ENCODE data around the gene GANAB.
"Not testable (repeated sequence)": the region's sequence is repeated elsewhere in the genome, so short reads cannot be mapped to it uniquely, and the experiment has no call there.

The GANAB gene

GRCh38 chr11:62621027-62621566 is 25.3 kb downstream of the GANAB start:
- no peak for DNase-seq

DNA sequence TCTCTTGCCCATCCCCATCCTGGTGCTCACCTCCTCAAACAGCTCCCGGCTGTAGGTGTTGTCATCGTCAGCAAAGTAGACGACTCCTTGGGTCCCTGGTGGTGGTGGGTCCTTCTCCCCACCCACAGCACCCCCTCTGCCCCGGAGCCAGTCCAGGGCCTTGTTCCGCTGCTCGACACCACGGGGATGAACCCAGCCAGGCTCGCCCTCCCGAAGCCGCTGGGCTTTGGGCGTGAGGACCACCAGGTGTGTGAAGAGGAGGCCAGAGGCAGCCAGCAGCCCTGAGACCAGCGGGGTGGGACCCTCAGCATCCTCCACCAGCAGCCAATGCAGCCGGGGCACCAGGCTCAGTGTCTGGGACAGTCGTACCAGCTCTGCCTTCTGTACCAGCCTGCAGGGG is 29.5 kb downstream of the GANAB start:
- DNase-seq = not testable (repeated sequence)

DNA sequence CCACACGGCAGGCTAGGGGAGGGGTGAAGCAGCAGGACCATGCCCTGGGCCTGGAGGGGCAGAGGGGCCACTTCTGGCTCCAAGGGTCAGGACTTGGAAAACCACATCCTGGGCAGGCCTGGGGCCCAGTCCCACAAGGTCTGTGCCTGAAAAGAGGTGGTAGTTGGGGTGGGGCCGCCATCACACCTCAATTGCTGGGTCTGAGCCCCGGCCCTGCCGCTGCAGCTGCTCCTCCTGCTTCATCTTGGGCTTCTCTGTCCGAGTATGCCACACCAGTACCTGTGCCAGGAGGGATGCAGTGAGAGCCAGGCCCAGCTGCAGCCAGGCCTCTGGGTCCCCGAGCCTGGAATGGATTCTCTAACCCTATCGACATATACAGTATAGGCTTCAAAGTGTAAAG is 30.9 kb downstream of the GANAB start:
- no peak for DNase-seq

DNA sequence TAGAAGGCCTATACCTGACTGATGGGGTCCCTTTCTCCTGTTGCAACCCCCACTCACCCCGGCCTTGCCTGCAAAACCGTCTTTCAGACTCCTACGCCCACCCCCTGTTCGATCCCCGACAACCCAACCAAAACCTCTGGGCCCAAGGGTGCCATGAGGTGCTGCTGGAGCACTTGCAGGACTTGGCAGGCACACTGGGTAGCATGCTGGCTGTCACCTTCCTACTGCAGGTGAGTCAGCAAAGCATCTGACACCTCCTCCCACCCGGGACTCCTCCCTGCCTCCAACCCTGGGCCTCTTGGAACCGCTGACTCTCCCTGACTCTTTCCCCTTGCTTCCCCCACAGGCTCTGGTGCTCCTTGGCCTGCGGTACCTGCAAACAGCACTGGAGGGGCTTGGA is 32.1 kb downstream of the GANAB start:
- no peak for DNase-seq

- DNase-seq = no peak
Observed at GRCh38 chr11:62613291-62613778, 33.1 kb downstream of the GANAB start.

DNA sequence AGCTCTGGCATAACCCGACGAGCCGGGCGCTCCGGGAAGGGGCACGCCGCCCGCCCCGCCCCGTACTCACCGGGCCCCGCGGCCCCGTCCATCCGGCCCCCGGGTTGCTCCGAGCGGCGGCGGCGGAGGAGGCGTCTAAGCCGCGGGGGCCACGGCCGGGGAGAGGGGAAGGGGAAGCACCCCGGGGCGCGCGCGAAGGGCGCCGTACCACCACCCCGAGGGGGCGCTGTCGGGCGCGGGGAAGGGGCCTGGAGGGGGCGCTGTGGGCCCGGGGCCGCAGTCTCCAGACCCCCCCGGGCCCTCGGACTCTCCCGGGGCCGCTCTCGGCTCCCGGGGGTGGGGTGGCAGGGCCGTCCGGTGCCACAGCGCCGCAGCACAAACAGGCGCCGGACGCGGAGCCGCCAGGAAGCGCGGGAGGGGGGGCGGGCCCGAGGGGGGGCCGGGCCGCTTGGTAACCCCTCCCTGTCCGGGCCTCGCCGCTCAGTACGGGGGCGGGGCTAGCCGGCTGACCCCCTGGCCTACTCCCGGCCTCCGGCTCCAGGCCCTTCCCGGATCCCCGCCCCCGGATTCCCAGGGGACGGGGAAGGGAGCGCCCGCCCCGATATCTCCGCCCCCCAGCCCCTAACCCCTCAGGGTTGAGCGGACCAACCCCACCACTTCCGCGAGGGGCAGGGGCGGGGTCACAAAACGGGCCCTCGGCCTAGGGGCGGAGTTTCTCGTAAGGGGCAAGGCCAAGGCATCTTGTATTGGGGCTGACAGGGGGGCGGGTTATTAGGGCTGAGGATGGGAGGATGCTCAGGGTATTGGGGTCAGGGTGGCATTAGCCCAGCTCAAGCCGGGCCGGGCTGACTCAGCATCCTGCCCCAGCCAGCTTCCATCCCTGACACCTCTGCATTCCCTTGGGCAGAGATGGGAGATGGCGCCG is 33.8 kb downstream of the GANAB start, which contains the start of the genes EML3 and ROM1:
TSS of gene EML3 (minus strand) at position 410 of the 925 bp plus-strand sequence. CDS start at position 92, 318 bp downstream.
TSS of gene ROM1 (plus strand) at position 892 of the 925 bp plus-strand sequence. CDS start at position 917, 25 bp downstream.
- peak; percentile 74 to 85 (median 82) for DNase-seq

DNA sequence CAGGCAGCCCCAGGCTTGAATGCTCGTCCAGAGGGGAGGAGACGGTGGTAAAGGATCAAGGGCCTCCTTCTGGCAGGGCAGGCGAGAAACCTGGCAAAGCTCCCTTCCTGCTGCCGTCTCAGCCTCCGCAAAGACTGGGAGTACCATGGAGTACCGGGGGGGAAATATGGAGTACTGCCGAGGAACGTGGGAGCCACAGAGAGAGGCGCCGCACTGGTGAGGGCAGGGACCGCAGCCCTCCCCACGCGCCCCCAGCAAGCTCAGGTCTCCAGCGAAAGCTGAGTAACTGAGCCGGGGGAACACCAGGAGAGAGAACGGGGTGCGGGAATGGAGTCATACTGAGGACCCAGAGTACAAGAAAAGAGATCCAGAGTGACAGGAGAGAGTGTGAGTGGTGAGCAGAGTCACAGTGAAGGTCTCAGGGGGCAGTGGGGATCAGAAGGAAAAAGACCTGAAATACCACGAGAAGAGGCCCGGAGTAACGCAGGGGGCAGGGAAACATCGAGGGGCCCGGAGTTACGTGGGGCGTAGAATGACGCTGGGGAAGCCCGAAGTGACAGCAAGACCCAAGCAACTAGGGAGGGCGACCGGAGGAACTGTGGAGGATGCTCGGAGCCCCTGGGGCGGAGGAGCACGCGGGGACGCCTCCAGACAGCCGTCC is 34.6 kb downstream of the GANAB start:
- DNase-seq = peak; percentile 14 to 75 (median 69)

DNA sequence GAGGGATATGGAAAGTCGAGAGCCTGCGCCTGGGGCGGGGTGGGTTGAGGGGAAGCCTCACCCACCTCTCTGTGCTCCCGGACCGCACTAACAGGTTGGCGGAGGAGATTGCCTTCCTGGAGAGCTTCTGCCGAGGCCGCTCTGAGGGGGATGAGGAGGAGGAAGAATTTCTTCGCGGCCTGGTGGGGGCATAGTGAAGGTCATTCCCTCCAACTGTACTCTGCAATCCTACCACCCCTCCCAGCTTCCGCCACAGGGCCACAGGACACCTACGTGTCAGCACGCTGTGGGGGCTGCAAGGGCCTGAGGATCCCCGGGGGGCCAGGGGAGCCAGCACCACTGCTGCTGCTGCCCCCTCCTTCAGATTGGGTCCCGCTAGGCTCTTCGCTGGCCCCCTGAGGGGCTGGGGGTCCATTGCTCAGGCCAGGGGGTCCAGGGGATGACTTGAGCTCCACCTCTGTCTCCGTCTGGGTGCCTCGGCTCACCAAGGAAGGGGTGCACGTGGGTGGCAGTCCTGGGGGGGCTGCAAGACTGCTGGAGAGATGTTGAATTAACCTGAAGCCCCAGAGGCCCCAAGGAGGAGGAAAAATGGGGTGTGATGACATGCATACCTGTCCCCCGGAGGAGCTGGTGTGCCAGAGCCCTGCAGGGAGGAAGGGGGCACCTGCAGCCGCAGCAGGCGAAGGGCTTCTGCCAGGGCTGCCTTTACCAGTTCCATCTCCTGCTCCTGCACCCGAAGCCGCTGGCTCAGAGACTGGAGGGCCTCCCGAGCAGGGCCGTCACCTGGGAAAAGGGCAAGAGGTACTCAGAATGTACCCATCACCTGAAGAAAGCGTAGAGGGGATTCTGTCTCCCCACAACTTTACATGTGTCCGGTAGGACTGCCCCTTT is 35.4 kb downstream of the GANAB start:
- no peak for DNase-seq

DNA sequence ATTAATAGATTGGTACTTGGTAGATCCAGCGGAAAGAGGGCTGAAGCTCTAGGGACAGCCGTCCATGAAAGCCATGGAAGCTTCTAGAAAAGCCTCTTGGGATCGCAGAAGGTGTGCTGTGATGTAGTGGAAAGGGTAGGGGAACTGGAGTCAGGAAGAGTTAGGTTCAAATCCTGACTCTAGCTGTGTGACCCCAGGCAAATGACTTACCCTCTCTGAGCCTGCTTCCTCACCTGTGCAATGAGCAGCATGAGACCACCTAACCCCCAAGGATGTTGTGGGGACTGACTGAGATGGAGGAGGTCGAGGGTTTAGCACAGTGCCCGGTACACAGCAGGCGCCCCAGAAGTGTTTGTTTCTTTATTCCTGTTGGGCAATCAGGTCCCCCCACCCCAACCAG is 36.0 kb downstream of the GANAB start:
- DNase-seq = no peak

GRCh38 chr11:62608776-62609175 is 37.6 kb downstream of the GANAB start:
- DNase-seq = no peak

GRCh38 chr11:62607714-62608113 is 38.7 kb downstream of the GANAB start:
- peak in 1 of 3 experiments; percentile 43 for DNase-seq

GRCh38 chr11:62605902-62606301 is 40.5 kb downstream of the GANAB start:
- no peak for DNase-seq

DNA sequence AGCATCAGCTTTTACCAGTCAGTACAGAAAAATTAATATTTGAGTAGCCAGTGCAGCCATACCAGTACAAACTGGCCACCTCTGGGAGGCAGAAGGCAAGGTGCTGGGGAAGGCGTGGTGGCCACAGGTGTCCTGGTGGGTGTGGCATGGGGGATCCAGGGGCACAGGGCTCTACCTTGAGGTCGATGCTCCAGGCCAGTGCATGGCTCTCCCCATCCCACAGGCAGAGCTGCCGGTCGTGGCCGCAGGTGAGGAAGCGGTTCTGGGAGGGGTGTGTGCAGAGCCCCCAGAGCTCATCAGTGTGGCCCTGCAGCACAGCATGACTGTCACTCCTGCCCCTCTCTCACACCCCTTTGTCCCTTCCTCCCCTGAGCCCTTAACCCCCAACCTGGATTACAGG is 40.9 kb downstream of the GANAB start:
- DNase-seq = no peak

DNA sequence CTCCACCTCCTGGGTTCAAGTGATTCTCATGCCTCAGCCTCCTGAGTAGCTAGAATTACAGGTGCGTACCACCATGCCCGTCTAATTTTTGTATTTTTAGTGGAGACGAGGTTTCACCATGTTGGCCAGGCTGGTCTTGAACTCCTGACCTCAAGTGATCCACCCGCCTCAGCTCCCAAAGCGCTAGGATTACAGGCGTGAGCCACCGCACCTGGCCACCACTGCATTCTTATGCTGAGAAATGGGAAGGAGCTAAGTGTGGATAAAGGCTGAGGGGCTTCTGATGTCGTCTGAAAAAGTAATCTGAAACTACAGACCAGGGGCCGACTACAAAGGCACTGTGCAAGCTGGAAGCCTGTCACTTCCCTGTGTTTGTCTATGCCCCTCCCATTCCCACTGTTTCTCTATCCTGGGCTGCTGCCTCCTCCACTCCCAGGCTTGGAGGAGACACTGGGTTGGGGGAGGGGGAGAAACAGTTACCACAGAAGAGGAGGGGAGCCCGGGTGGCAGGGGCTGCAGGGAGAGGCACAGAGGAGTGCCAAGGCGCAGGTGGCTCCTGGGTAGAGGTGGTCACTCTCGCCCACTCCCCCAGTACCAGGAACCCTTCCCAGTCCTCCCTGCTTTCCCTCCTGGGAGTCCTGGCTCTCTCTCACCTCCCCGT is 41.8 kb downstream of the GANAB start:
- DNase-seq = no peak

DNA sequence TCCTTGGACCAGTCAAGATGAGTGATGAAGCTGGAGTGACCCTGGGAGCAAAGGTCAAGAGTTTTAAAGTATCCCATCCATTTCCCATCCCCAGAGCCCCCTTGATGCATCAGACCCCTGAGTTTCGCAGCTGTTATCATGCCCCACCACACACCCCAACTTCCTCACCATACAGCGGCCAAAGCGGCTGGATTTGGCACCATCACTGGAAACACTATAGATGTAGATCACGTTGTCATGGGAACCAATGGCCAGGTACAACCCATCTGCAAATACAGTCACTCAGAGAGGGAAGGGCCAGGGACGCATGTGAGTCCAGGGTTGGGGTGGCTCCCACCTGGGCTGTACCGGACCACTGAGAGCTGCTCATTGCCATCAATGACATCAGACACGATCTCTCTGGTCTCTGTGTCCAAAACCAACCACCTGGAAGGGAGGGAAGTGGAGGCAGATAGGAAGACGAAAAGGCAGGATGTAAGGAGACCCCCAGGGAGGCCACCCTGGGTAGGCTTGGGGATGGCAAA is 42.6 kb downstream of the GANAB start:
- no peak for DNase-seq

GRCh38 chr11:62603072-62603408 is 43.4 kb downstream of the GANAB start:
- DNase-seq = peak in 2 of 3 experiments; percentile 71 to 73

GRCh38 chr11:62602141-62603071 is 44.0 kb downstream of the GANAB start:
- peak; percentile 64 to 95 (median 93) for DNase-seq

DNA sequence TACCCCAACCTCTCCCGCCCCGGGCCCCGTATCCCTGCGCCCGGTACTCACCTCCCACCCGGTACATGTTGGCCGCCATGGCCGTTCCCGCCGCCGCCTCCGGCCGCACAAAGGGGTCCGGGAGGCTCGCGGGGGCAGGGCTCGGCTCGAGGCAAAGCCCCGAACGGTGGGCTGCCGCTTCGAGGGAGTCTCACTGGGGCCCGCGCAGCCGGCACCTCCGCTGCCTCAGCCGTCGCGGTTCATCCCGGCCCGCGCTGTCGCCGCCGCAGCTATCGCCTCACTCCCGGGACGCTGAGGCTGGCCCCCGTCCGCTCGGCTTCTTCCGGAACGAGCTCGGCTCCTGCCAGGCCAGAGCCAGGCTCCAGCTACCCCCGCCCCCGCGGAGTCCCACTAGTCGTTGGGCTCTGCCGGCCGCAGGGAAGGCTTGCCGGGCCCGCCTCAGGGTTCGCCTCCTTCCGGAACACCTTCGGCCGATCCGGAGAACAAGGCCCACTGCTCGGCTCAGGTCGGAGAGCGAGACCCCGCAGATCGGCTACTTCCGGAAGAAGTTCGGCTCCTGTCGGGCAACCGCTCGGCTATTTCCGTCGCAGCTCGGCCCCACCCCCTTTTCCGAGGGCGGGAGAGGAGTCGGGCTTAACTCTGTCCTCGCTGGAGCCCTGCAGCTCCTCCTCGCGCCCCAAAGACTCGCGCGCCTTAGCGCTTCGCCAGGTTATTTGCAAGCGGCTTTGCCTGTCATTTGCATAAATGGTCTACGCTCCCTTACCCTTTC is 44.9 kb downstream of the GANAB start, which contains the start of gene MTA2:
TSS of gene MTA2 (minus strand) at position 494 of the 769 bp plus-strand sequence. CDS start at position 79, 415 bp downstream.
- peak; percentile 98 to 99 (median 99) for DNase-seq

DNA sequence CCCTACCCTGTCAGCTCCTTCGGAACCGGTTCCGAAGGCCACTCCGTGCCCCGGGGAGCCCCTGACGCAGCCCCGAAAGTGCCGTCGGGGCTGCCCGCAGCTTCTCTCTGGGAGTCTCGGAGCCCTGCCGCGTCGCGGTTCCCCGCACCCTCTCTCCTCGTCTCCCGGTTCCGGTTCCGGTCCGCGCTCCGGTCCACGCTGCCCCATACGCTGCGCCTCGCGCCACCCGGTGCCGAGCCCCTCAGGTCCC is 45.4 kb downstream of the GANAB start:
- peak in 1 of 3 experiments; percentile 82 for DNase-seq

Measured in NCI-H1417 (cell line).